ENCODE results near the gene IGFBP7. TPM values are rescaled to one million over a fixed set of nuclear protein-coding genes. Genes with fewer than 3 reads are reported as not detected.

The IGFBP7 gene
- total RNA-seq, 1 experiment from 2014 or later, result 61.9 TPM

DNA sequence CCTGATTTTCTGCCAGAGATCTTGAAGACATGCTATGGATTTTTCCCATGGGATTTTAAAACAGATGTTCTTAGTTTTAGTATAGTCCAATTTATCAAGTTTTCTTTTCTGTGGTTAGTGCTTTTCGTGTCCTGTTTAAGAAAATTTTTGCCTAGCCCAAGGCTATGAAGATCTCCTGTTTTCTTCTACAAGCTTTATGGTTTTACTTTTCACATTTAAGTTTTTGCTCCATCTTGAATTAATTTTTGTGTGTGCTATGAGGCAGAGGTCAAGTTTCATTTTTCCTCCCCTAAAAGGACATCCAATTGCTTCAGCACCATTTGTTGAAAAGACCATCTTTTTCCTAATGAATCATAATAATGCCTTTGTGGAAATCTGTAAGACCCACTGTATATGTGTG lies 65.9 kb downstream of the IGFBP7 start:
- H3K4me1 Mint-ChIP-seq (ENCODE audit: insufficient read depth, unreplicated experiment), result peaks cover 28% of the 10 kb centered on the region
- no TSS peak for BruUV-seq (replicated peaks)
- H3K9me3 Mint-ChIP-seq (ENCODE audit: unreplicated experiment), result peaks cover 6% of the 10 kb centered on the region
- H3K27me3 Mint-ChIP-seq (ENCODE audit: insufficient read depth, unreplicated experiment), result no peaks in the 10 kb centered on the region
- intact Hi-C loops (cut with micrococcal nuclease), result no loop called here
- ChIA-PET POLR2A (no interaction called here), CTCF (interaction anchor here (0.6 kb wide), 1 partner anchor 49 kb away, joined by 3 read pairs; no protein-coding TSS in a partner anchor)
- H3K4me3 Mint-ChIP-seq (ENCODE audit: unreplicated experiment), result no peak overlapping the region
- TF ChIP-seq, protein P1, sequence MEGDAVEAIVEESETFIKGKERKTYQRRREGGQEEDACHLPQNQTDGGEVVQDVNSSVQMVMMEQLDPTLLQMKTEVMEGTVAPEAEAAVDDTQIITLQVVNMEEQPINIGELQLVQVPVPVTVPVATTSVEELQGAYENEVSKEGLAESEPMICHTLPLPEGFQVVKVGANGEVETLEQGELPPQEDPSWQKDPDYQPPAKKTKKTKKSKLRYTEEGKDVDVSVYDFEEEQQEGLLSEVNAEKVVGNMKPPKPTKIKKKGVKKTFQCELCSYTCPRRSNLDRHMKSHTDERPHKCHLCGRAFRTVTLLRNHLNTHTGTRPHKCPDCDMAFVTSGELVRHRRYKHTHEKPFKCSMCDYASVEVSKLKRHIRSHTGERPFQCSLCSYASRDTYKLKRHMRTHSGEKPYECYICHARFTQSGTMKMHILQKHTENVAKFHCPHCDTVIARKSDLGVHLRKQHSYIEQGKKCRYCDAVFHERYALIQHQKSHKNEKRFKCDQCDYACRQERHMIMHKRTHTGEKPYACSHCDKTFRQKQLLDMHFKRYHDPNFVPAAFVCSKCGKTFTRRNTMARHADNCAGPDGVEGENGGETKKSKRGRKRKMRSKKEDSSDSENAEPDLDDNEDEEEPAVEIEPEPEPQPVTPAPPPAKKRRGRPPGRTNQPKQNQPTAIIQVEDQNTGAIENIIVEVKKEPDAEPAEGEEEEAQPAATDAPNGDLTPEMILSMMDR (IDR thresholded peaks at IDR 0.05; ENCODE audit: unreplicated experiment), result no peak
- H3K27ac Mint-ChIP-seq (ENCODE audit: low read depth, unreplicated experiment), result no peak overlapping the region
- no peaks in the 10 kb centered on the region for H3K36me3 Mint-ChIP-seq (ENCODE audit: insufficient read depth, unreplicated experiment)
- DNase-seq (ENCODE audit: unreplicated experiment), result no peak

DNA sequence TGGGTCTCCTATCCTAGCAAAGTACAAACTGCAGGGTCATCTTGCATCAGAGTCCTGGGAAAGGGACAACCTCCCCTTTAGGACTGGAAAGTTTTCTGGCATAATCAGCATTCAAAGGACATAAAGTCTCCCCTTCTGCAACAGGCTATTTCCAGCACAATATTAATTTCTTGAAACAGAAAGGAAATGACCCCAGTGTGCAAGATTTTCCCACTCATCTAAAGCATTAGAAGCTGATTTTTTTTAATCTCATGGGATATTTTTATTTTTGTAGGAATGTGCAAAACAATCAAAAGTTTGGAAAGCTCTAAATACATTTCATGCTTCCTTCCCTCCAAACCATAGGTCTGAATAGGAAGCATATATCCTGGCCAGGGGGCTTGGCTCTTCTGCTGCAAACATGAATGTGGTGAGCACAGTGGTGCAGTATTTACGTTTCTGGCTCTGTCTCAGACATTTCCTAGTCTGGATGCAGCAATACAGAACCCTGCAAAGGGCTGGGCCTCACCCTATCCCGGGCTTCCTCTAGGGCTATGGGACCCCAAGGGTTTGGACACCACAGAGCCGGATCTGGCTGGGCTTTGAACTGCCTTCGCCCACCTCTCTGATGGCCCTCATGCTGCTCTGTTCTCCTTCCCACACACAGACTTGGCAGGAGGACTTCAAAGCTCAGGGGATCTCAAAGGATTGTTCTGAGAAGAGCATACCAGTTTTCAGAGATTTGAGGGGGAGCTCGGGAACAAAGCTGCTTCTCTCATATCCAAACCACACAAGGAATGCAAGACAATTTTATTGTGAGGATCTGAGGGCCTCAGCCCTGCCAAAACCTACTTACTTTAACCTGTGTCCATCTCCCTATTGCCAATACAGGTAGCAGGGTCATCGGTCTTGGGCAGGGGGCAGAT lies 66.6 kb downstream of the IGFBP7 start:
- ChIA-PET CTCF (interaction anchor here (0.6 to 0.7 kb wide), 2 partner anchors 50 to 120 kb away, joined by 3 read pairs; no protein-coding TSS in a partner anchor), POLR2A (no interaction called here)
- Mint-ChIP-seq H3K9me3 (ENCODE audit: unreplicated experiment) (peaks cover 6% of the 10 kb centered on the region), H3K36me3 (ENCODE audit: insufficient read depth, unreplicated experiment) (no peaks in the 10 kb centered on the region), H3K4me1 (ENCODE audit: insufficient read depth, unreplicated experiment) (peaks cover 23% of the 10 kb centered on the region), H3K27me3 (ENCODE audit: insufficient read depth, unreplicated experiment) (no peaks in the 10 kb centered on the region), H3K4me3 (ENCODE audit: unreplicated experiment) (no peak overlapping the region), H3K27ac (ENCODE audit: low read depth, unreplicated experiment) (no peak overlapping the region)
- DNase-seq (ENCODE audit: unreplicated experiment), result no peak
- TF ChIP-seq, protein P1 (IDR thresholded peaks at IDR 0.05; ENCODE audit: unreplicated experiment), result no peak
- no TSS peak for BruUV-seq (replicated peaks)
- intact Hi-C loops (cut with micrococcal nuclease), result no loop called here

DNA sequence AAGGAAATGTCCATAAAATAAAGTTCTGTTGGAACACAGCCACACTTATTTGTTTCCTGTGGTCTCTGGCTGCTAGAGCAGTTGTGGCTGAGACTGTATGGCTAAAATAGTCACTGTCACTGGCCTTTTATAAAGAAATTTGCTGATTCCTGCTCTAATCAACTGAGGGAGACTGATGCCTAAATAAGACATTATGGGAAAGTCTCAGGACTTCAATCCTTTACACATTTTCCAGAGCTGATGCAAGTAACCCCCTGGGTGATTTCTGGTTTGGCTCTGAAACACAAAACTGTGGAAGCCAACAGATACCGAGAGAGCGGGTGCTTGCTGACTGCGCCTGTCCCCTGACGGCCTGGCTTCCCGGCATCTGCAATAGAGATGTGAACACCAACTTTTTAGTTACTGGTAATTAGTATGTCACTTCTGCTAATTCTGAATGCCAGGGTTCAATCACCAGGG lies 67.4 kb downstream of the IGFBP7 start:
- Mint-ChIP-seq H3K27me3 (ENCODE audit: insufficient read depth, unreplicated experiment) (no peaks in the 10 kb centered on the region), H3K4me3 (ENCODE audit: unreplicated experiment) (no peak overlapping the region), H3K4me1 (ENCODE audit: insufficient read depth, unreplicated experiment) (peaks cover 28% of the 10 kb centered on the region), H3K36me3 (ENCODE audit: insufficient read depth, unreplicated experiment) (no peaks in the 10 kb centered on the region), H3K9me3 (ENCODE audit: unreplicated experiment) (peaks cover 6% of the 10 kb centered on the region), H3K27ac (ENCODE audit: low read depth, unreplicated experiment) (no peak overlapping the region)
- POLR2A ChIA-PET, result no interaction called here
- no TSS peak for BruUV-seq (replicated peaks)
- DNase-seq (ENCODE audit: unreplicated experiment), result no peak
- intact Hi-C loops (cut with micrococcal nuclease), result no loop called here
- CTCF ChIA-PET, result interaction anchor here (0.7 to 9.8 kb wide), 2 partner anchors 122 to 155 kb away, joined by 3 to 213 read pairs; no protein-coding TSS in a partner anchor
- TF ChIP-seq, protein P1 (IDR thresholded peaks at IDR 0.05; ENCODE audit: unreplicated experiment), result no peak

DNA sequence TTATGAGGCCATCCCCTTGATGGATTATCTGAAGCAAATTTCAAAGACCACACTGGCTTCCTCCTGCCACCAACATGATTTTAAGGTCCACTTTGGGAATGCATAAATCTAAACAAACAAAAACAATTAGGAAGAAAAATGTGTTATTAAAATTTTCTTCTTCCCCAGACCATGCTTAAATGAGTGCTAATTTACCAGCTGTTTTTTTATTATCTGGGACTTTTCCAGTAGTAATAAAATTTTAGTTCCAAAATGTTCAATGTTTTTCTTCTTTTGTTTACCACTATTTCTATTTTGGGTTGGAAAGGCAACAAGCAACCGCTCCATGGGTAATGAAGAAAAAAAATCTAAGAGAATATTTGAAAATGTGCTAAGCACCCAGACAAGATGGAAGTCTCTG lies 69.2 kb downstream of the IGFBP7 start:
- POLR2A ChIA-PET, result interaction anchor here (0.6 to 1.1 kb wide), 2 partner anchors 62 to 109 kb away, joined by 3 read pairs; partner anchors contain the start of gene POLR2B
- DNase-seq (ENCODE audit: unreplicated experiment), result no peak
- Mint-ChIP-seq H3K27me3 (ENCODE audit: insufficient read depth, unreplicated experiment) (no peaks in the 10 kb centered on the region), H3K36me3 (ENCODE audit: insufficient read depth, unreplicated experiment) (no peaks in the 10 kb centered on the region), H3K4me1 (ENCODE audit: insufficient read depth, unreplicated experiment) (peaks cover 29% of the 10 kb centered on the region), H3K9me3 (ENCODE audit: unreplicated experiment) (no peaks in the 10 kb centered on the region), H3K27ac (ENCODE audit: low read depth, unreplicated experiment) (no peak overlapping the region), H3K4me3 (ENCODE audit: unreplicated experiment) (no peak overlapping the region)
- TF ChIP-seq, protein P1 (IDR thresholded peaks at IDR 0.05; ENCODE audit: unreplicated experiment), result no peak
- intact Hi-C loops (cut with micrococcal nuclease), result no loop called here
- no TSS peak for BruUV-seq (replicated peaks)
- CTCF ChIA-PET, result interaction anchor here (0.6 to 9.8 kb wide), 6 partner anchors 14 to 367 kb away, joined by 3 to 213 read pairs (median 3); partner anchors contain the start of gene NOA1
